Measurements from ENCODE around the gene CCT3. TPM values are rescaled to one million over a fixed set of nuclear protein-coding genes. Genes with fewer than 3 reads are reported as not detected.

CCT3 gene
- total and polyA plus RNA-seq, 2 donors (not counting 1 experiment from before 2014, with no cell fraction given) = 106 to 107 TPM

- H3K27me3 Mint-ChIP-seq = no peaks in the 10 kb centered on the region
- 96% methylated on average over 6 of the region's 8 CpGs for WGBS (ENCODE audit: insufficient coverage)
- CTCF ChIA-PET = no interaction called here
- Histone ChIP-seq H3K79me2 (ENCODE audit: control insufficient read depth, insufficient read depth, low read length) (peaks cover 10% of the 10 kb centered on the region), H3K4me2 (replicated peaks; ENCODE audit: low read depth, low read length, poor library complexity, severe bottlenecking) (no peak overlapping the region), H3K27me3 (replicated peaks in 1 of 4; ENCODE audit: control extremely low read depth in 1 of 4, control insufficient read depth in 3 of 4, insufficient read depth in 4 of 4, low read length in 3 of 4) (peaks cover 0 to 2% (median 0%) of the 10 kb centered on the region in 4 experiments), H3K4me1 (ENCODE audit: control insufficient read depth in 2 of 2, insufficient read depth in 2 of 2, low read length in 2 of 2) (peaks cover 12 to 20% of the 10 kb centered on the region in 2 donors), H3K9me3 (ENCODE audit: control extremely low read depth in 1 of 3, control insufficient read depth in 2 of 3, insufficient read depth in 1 of 3, low read length in 2 of 3) (no peaks in the 10 kb centered on the region), H3K36me3 (replicated peaks in 1 of 2; ENCODE audit: control extremely low read depth in 1 of 2, control insufficient read depth in 1 of 2, extremely low read depth in 1 of 2, insufficient read depth in 2 of 2, low read length in 1 of 2) (peaks cover 0 to 4% of the 10 kb centered on the region in 2 experiments), H2AFZ (ENCODE audit: insufficient read depth, low read depth, low read length, poor library complexity, severe bottlenecking) (no peak overlapping the region), H3K4me3 (ENCODE audit: control extremely low read depth in 1 of 5, extremely low read depth in 1 of 5, insufficient read depth in 1 of 5, low read depth in 2 of 5, low read length in 4 of 5) (no peak overlapping the region), H3K27ac (ENCODE audit: low read length in 2 of 2) (no peak overlapping the region), H4K20me1 (ENCODE audit: control insufficient read depth, insufficient read depth, low read length, poor library complexity, severe bottlenecking) (no peaks in the 10 kb centered on the region), H3K9ac (ENCODE audit: low read length) (no peak overlapping the region)
- no peak overlapping the region for H3K4me3 Mint-ChIP-seq
- TF ChIP-seq, protein P1, sequence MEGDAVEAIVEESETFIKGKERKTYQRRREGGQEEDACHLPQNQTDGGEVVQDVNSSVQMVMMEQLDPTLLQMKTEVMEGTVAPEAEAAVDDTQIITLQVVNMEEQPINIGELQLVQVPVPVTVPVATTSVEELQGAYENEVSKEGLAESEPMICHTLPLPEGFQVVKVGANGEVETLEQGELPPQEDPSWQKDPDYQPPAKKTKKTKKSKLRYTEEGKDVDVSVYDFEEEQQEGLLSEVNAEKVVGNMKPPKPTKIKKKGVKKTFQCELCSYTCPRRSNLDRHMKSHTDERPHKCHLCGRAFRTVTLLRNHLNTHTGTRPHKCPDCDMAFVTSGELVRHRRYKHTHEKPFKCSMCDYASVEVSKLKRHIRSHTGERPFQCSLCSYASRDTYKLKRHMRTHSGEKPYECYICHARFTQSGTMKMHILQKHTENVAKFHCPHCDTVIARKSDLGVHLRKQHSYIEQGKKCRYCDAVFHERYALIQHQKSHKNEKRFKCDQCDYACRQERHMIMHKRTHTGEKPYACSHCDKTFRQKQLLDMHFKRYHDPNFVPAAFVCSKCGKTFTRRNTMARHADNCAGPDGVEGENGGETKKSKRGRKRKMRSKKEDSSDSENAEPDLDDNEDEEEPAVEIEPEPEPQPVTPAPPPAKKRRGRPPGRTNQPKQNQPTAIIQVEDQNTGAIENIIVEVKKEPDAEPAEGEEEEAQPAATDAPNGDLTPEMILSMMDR (IDR thresholded peaks at IDR 0.05) = no peak
- TF ChIP-seq EZH2 (IDR thresholded peaks at IDR 0.05; ENCODE audit: borderline replicate concordance, insufficient read depth, low read depth, low read length, poor library complexity, severe bottlenecking) = no peak
- H3K27ac Mint-ChIP-seq = no peak overlapping the region
- POLR2A ChIA-PET = no interaction called here
- H3K4me1 Mint-ChIP-seq = peaks cover 20% of the 10 kb centered on the region
- ATAC-seq (ENCODE audit: low read depth) = no peak
- intact Hi-C loops (cut with micrococcal nuclease) = loop anchor here (5.0 kb wide), 1 partner anchor 289 kb away; no protein-coding TSS in a partner anchor
- DNase-seq = no peak
- H3K9me3 Mint-ChIP-seq (ENCODE audit: insufficient read depth) = no peaks in the 10 kb centered on the region
These were observed 45.0 kb downstream of the CCT3 start for GRCh38 chr1:156293098-156293434.

DNA sequence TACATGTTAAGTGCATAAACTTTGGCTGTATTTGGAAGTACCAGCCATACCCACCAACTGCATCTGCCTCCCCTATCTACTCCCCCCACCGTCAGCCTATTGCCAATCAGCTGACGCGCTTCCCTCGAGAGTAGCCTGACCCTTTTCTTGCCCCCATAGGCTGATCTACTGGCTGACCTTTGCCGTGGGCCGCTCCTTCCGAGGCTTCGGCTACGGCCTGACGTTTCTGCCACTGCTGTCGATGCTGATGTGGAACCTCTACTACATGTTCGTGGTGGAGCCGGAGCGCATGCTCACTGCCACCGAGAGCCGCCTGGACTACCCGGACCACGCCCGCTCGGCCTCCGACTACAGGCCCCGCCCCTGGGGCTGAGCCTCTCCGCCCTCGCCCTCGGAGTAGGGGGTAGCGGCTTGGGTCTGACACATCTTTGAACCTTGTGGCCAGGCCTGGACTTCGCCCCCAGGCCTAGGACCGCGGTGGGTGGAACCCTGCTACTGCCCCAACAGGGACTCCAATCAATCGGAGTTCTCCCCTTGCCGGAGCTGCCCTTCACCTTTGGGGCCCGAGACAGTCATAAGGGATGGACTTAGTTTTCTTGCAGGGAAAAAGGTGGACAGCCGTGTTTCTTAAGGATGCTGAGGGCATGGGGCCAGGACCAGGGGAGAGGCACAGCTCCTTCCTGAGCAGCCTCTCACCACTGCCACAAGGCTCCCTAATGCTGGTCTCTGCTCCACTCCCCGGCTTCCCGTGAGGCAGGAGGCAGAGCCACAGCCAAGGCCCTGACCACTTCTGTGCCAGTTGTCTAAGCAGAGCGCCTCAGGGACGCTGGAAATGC lies 46.6 kb downstream of the CCT3 start:
- Histone ChIP-seq H3K27ac (ENCODE audit: low read length in 2 of 2) (peak overlapping the region in 1 of 2 donors; percentile 25), H3K4me2 (replicated peaks; ENCODE audit: low read depth, low read length, poor library complexity, severe bottlenecking) (peak overlapping the region; percentile 56), H3K27me3 (replicated peaks in 1 of 4; ENCODE audit: control extremely low read depth in 1 of 4, control insufficient read depth in 3 of 4, insufficient read depth in 4 of 4, low read length in 3 of 4) (peaks cover 0 to 2% (median 0%) of the 10 kb centered on the region in 4 experiments), H3K4me3 (ENCODE audit: control extremely low read depth in 1 of 5, extremely low read depth in 1 of 5, insufficient read depth in 1 of 5, low read depth in 2 of 5, low read length in 4 of 5) (peak overlapping the region in 2 of 5 experiments; percentile 30 to 34), H3K79me2 (ENCODE audit: control insufficient read depth, insufficient read depth, low read length) (peaks cover 10% of the 10 kb centered on the region), H4K20me1 (ENCODE audit: control insufficient read depth, insufficient read depth, low read length, poor library complexity, severe bottlenecking) (no peaks in the 10 kb centered on the region), H3K36me3 (replicated peaks in 1 of 2; ENCODE audit: control extremely low read depth in 1 of 2, control insufficient read depth in 1 of 2, extremely low read depth in 1 of 2, insufficient read depth in 2 of 2, low read length in 1 of 2) (peaks cover 0 to 4% of the 10 kb centered on the region in 2 experiments), H3K9ac (ENCODE audit: low read length) (peak overlapping the region; percentile 47), H2AFZ (ENCODE audit: insufficient read depth, low read depth, low read length, poor library complexity, severe bottlenecking) (peak overlapping the region; percentile 48), H3K9me3 (ENCODE audit: control extremely low read depth in 1 of 3, control insufficient read depth in 2 of 3, insufficient read depth in 1 of 3, low read length in 2 of 3) (no peaks in the 10 kb centered on the region), H3K4me1 (ENCODE audit: control insufficient read depth in 2 of 2, insufficient read depth in 2 of 2, low read length in 2 of 2) (peaks cover 12 to 20% of the 10 kb centered on the region in 2 donors)
- Mint-ChIP-seq H3K4me3 (peak overlapping the region; percentile 85), H3K4me1 (peaks cover 20% of the 10 kb centered on the region), H3K9me3 (ENCODE audit: insufficient read depth) (no peaks in the 10 kb centered on the region), H3K27me3 (no peaks in the 10 kb centered on the region), H3K27ac (peak overlapping the region; percentile 84)
- CTCF ChIA-PET = interaction anchor here (0.5 to 1.0 kb wide), 2 partner anchors 28 to 37 kb away, joined by 3 read pairs; no protein-coding TSS in a partner anchor
- intact Hi-C loops (cut with micrococcal nuclease) = loop anchor here (5.0 kb wide), 1 partner anchor 291 kb away; no protein-coding TSS in a partner anchor
- TF ChIP-seq, protein P1 (IDR thresholded peaks at IDR 0.05) = no peak
- no peak for TF ChIP-seq EZH2 (IDR thresholded peaks at IDR 0.05; ENCODE audit: borderline replicate concordance, insufficient read depth, low read depth, low read length, poor library complexity, severe bottlenecking)
- 49% methylated on average over 36 of the region's 37 CpGs for WGBS (ENCODE audit: insufficient coverage)
- ATAC-seq (ENCODE audit: low read depth) (peak; percentile 83), DNase-seq (peak; percentile 61)
- POLR2A ChIA-PET = no interaction called here

All from B cell (primary cell).